ENCODE results near the gene VSIG1. TPM values are rescaled to one million over a fixed set of nuclear protein-coding genes. Genes with fewer than 3 reads are reported as not detected.

VSIG1 gene
- total RNA-seq, 1 donor from 2014 or later, result 0.56 TPM

- no peak overlapping the region for H3K27ac Mint-ChIP-seq (ENCODE audit: unreplicated experiment)
- no peaks in the 10 kb centered on the region for H3K27me3 Mint-ChIP-seq (ENCODE audit: unreplicated experiment)
- peaks cover 4% of the 10 kb centered on the region for H3K36me3 Mint-ChIP-seq (ENCODE audit: low read depth, unreplicated experiment)
- DNase-seq (ENCODE audit: low spot score), result no peak
- H3K4me3 Mint-ChIP-seq (ENCODE audit: unreplicated experiment), result no peak overlapping the region
- H3K4me1 Mint-ChIP-seq (ENCODE audit: unreplicated experiment), result peaks cover 2% of the 10 kb centered on the region
- no peak for TF ChIP-seq CTCF (IDR thresholded peaks at IDR 0.05; ENCODE audit: unreplicated experiment)
- H3K9me3 Mint-ChIP-seq (ENCODE audit: unreplicated experiment), result no peaks in the 10 kb centered on the region
Observed at GRCh38 chrX:108088511-108088910, 43.6 kb downstream of the VSIG1 start.

- Mint-ChIP-seq H3K9me3 (ENCODE audit: unreplicated experiment) (no peaks in the 10 kb centered on the region), H3K4me1 (ENCODE audit: unreplicated experiment) (peaks cover 2% of the 10 kb centered on the region), H3K4me3 (ENCODE audit: unreplicated experiment) (no peak overlapping the region), H3K36me3 (ENCODE audit: low read depth, unreplicated experiment) (no peaks in the 10 kb centered on the region), H3K27ac (ENCODE audit: unreplicated experiment) (no peak overlapping the region), H3K27me3 (ENCODE audit: unreplicated experiment) (no peaks in the 10 kb centered on the region)
- TF ChIP-seq CTCF (IDR thresholded peaks at IDR 0.05; ENCODE audit: unreplicated experiment), result no peak
- DNase-seq (ENCODE audit: low spot score), result no peak
Observed at GRCh38 chrX:108090491-108091263, 45.8 kb downstream of the VSIG1 start.

- Mint-ChIP-seq H3K36me3 (ENCODE audit: low read depth, unreplicated experiment) (no peaks in the 10 kb centered on the region), H3K4me3 (ENCODE audit: unreplicated experiment) (no peak within 1 kb of the TSS), H3K27ac (ENCODE audit: unreplicated experiment) (no peak within 1 kb of the TSS), H3K9me3 (ENCODE audit: unreplicated experiment) (no peaks in the 10 kb centered on the region), H3K4me1 (ENCODE audit: unreplicated experiment) (peaks cover 2% of the 10 kb centered on the region), H3K27me3 (ENCODE audit: unreplicated experiment) (no peaks in the 10 kb centered on the region)
- peak; percentile 82 for DNase-seq (ENCODE audit: low spot score)
- TF ChIP-seq CTCF (IDR thresholded peaks at IDR 0.05; ENCODE audit: unreplicated experiment), result no peak
Observed at GRCh38 chrX:108091264-108091877, 46.5 kb downstream of the VSIG1 start, which contains the start of the genes ATG4A and PSMD10. Gene ATG4A, plus strand, starts transcription at chrX:108091778. Its CDS starts 49 bp downstream, at chrX:108091827. Gene PSMD10, minus strand, starts transcription at chrX:108091542. Its CDS starts 22 bp downstream, at chrX:108091520.

- Mint-ChIP-seq H3K36me3 (ENCODE audit: low read depth, unreplicated experiment) (no peaks in the 10 kb centered on the region), H3K4me3 (ENCODE audit: unreplicated experiment) (no peak overlapping the region), H3K27me3 (ENCODE audit: unreplicated experiment) (no peaks in the 10 kb centered on the region), H3K27ac (ENCODE audit: unreplicated experiment) (no peak overlapping the region), H3K9me3 (ENCODE audit: unreplicated experiment) (no peaks in the 10 kb centered on the region), H3K4me1 (ENCODE audit: unreplicated experiment) (peaks cover 2% of the 10 kb centered on the region)
- no peak for TF ChIP-seq CTCF (IDR thresholded peaks at IDR 0.05; ENCODE audit: unreplicated experiment)
- DNase-seq (ENCODE audit: low spot score), result no peak
Observed at GRCh38 chrX:108091878-108092291, 47.0 kb downstream of the VSIG1 start.

- Mint-ChIP-seq H3K27me3 (ENCODE audit: unreplicated experiment) (no peaks in the 10 kb centered on the region), H3K27ac (ENCODE audit: unreplicated experiment) (no peak overlapping the region), H3K36me3 (ENCODE audit: low read depth, unreplicated experiment) (no peaks in the 10 kb centered on the region), H3K4me1 (ENCODE audit: unreplicated experiment) (no peaks in the 10 kb centered on the region), H3K4me3 (ENCODE audit: unreplicated experiment) (no peak overlapping the region), H3K9me3 (ENCODE audit: unreplicated experiment) (no peaks in the 10 kb centered on the region)
- DNase-seq (ENCODE audit: low spot score), result no peak
- TF ChIP-seq CTCF (IDR thresholded peaks at IDR 0.05; ENCODE audit: unreplicated experiment), result no peak
Observed at GRCh38 chrX:108097380-108097779, 52.5 kb downstream of the VSIG1 start.
